ENCODE measurements around the gene TMEM52B. TPM values are rescaled to one million over a fixed set of nuclear protein-coding genes. Genes with fewer than 3 reads are reported as not detected.

TMEM52B gene
- total RNA-seq, 4 donors from 2014 or later = 0.16 TPM; not detected in 3

GRCh38 chr12:10205220-10205807, 26.5 kb downstream of the TMEM52B start:
- Histone ChIP-seq H3K36me3 (no peaks in the 10 kb centered on the region), H3K4me3 (no peak overlapping the region), H3K4me1 (no peaks in the 10 kb centered on the region), H3K27me3 (no peaks in the 10 kb centered on the region), H3K27ac (no peak overlapping the region), H3K9me3 (no peaks in the 10 kb centered on the region)
- 84% methylated on average over 3 of the region's 3 CpGs for WGBS
- no peak for TF ChIP-seq POLR2AphosphoS5 (IDR thresholded peaks at IDR 0.05)
- no peak for TF ChIP-seq EP300 (IDR thresholded peaks at IDR 0.05)
- no peak for TF ChIP-seq CTCF (IDR thresholded peaks at IDR 0.05)
- TF ChIP-seq POLR2A (IDR thresholded peaks at IDR 0.05) = no peak
- DNase-seq (ENCODE audit: low spot score in 2 of 2) = no peak

- whole genome bisulfite sequencing = 35% methylated on average over 2 of the region's 2 CpGs
- DNase-seq (ENCODE audit: low spot score in 2 of 2) = no peak
- Histone ChIP-seq H3K9me3 (no peaks in the 10 kb centered on the region), H3K36me3 (no peaks in the 10 kb centered on the region), H3K27ac (no peak overlapping the region), H3K4me1 (peaks cover 6% of the 10 kb centered on the region), H3K27me3 (no peaks in the 10 kb centered on the region), H3K4me3 (no peak overlapping the region)
- TF ChIP-seq EP300 (IDR thresholded peaks at IDR 0.05) (no peak), POLR2A (IDR thresholded peaks at IDR 0.05) (no peak), CTCF (IDR thresholded peaks at IDR 0.05) (no peak), POLR2AphosphoS5 (IDR thresholded peaks at IDR 0.05) (no peak)
Measured at GRCh38 chr12:10207136-10207535, 28.3 kb downstream of the TMEM52B start.

GRCh38 chr12:10210225-10210624, 31.4 kb downstream of the TMEM52B start:
- peaks cover 17% of the 10 kb centered on the region for H3K4me1 ChIP-seq
- H3K9me3 ChIP-seq = no peaks in the 10 kb centered on the region
- H3K4me3 ChIP-seq = no peak overlapping the region
- no peaks in the 10 kb centered on the region for H3K27me3 ChIP-seq
- no peaks in the 10 kb centered on the region for H3K36me3 ChIP-seq
- no peak overlapping the region for H3K27ac ChIP-seq
- TF ChIP-seq POLR2A (IDR thresholded peaks at IDR 0.05) (no peak), POLR2AphosphoS5 (IDR thresholded peaks at IDR 0.05) (no peak), CTCF (IDR thresholded peaks at IDR 0.05) (no peak), EP300 (IDR thresholded peaks at IDR 0.05) (no peak)
- no peak for DNase-seq (ENCODE audit: low spot score in 2 of 2)
- 89% methylated on average over 15 of the region's 15 CpGs for WGBS

GRCh38 chr12:10211101-10211939, 32.5 kb downstream of the TMEM52B start:
- no peak for TF ChIP-seq EP300 (IDR thresholded peaks at IDR 0.05)
- TF ChIP-seq POLR2A (IDR thresholded peaks at IDR 0.05) = no peak
- TF ChIP-seq CTCF (IDR thresholded peaks at IDR 0.05) = no peak
- no peak for TF ChIP-seq POLR2AphosphoS5 (IDR thresholded peaks at IDR 0.05)
- 93% methylated on average over 25 of the region's 25 CpGs for WGBS
- Histone ChIP-seq H3K4me3 (peak overlapping the region; percentile 75), H3K36me3 (no peaks in the 10 kb centered on the region), H3K9me3 (no peaks in the 10 kb centered on the region), H3K27ac (peak overlapping the region; percentile 99), H3K27me3 (no peaks in the 10 kb centered on the region), H3K4me1 (peaks cover 23% of the 10 kb centered on the region)
- peak in 1 of 2 donors; percentile 66 for DNase-seq (ENCODE audit: low spot score in 2 of 2)

All from suprapubic skin (tissue), 4 donors.